WI38 (cell line): ENCODE data around the gene FAM25A.

Source experiments
- H3K4me3 ChIP-seq: 2 replicates; pipeline ENCODE4 v1.5.1; 2011; ENCODE audit warnings: low read depth, mild to moderate bottlenecking, control low read depth, low read length
- TF ChIP-seq, protein P1 (sequence below): IDR thresholded peaks from 2 replicates; pipeline ENCODE4 v1.5.1; 2012; ENCODE audit warnings: low read depth, mild to moderate bottlenecking, control low read depth, low read length

The FAM25A gene

DNA sequence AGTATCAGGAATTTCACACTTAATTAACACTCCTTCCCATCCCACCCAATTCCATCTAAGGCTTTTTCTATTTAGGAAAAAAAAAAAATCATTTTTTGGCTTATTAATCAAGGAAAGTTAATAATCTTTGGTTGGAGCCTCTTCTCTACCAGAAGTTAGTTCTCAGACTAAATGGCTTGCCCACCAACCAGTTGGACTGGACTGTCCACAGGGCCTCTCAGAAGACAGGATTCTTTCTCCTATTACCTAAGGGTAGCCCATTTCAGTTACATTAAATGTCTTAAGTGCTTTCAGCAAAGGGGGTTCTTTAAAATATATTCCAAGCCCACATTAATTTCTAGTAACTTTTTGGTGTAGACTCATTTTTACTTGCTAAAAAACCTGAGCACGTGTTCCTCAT, 39.3 kb downstream of the FAM25A start:
- TF ChIP-seq, protein P1, sequence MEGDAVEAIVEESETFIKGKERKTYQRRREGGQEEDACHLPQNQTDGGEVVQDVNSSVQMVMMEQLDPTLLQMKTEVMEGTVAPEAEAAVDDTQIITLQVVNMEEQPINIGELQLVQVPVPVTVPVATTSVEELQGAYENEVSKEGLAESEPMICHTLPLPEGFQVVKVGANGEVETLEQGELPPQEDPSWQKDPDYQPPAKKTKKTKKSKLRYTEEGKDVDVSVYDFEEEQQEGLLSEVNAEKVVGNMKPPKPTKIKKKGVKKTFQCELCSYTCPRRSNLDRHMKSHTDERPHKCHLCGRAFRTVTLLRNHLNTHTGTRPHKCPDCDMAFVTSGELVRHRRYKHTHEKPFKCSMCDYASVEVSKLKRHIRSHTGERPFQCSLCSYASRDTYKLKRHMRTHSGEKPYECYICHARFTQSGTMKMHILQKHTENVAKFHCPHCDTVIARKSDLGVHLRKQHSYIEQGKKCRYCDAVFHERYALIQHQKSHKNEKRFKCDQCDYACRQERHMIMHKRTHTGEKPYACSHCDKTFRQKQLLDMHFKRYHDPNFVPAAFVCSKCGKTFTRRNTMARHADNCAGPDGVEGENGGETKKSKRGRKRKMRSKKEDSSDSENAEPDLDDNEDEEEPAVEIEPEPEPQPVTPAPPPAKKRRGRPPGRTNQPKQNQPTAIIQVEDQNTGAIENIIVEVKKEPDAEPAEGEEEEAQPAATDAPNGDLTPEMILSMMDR: no peak
- no peak overlapping the region for H3K4me3 ChIP-seq

DNA sequence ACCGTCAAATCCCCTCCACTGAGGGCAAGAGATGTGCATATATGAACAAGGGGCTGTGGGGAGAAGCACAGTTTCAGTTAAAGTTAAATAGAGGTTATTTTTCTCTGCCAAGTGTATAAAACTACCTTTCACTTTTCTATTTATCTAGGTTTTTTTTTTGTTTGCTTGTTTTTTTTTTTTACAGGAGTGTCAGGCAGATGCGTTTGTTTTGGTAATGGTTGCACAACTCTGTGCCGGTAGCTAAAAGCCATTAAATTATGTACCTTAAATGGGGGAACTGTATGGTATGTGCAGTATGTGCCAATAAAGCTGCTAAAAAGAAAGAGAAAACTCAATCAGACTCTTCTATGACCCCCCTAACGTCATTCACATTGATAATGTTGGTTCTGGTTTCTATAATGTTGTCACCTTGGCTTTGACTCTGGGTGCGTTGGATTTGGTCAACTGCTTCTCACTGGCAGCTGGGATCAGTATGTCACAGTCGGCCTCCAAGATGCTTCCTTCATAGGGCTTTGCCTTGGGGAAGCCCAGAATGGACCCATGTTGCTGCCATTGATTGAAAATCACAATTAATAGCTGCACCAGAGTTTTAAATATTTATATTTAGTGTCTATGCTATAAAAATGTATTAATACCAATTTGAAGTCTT, 40.3 kb downstream of the FAM25A start:
- no peak overlapping the region for H3K4me3 ChIP-seq
- TF ChIP-seq, protein P1: no peak

DNA sequence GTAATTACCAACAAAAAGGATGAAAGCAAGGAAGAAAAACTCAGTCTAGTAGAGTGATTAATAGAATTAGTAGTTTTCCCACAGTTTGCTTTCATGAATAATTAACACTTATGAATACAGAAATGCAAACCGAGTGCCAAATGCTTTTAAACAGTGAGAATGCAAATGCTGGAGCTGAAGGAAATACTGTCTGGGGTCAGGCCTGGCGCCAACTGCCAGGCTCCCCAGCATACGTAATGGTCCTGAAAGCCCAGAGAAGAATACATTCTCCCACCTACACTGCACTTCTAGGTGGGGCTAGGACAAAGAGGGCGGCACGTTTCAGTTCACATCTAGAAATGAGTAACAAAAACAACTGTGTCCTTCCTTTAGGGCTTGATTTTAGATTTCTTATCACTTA, 44.6 kb downstream of the FAM25A start:
- TF ChIP-seq, protein P1: no peak
- H3K4me3 ChIP-seq: no peak overlapping the region

DNA sequence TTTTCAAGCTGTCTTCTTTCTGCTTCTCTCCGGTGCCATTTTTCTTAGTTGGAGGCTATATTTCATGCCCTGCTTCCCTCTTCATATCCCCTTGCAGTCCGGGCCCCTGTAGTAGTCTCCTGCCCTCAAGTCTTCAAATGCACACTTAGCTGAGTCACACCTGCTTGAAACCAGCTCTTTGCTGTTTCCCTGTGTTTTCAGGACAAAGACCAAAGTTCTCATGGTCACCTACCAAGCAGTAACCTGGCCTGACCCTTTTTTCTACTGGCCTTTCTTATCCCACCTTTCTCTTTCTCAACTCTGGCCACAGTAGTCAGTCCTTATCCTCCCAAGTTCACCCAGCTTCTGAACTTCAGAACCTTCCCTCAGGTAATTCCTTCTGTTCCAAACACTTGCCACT, 46.1 kb downstream of the FAM25A start:
- TF ChIP-seq, protein P1: no peak
- H3K4me3 ChIP-seq: no peak overlapping the region

DNA sequence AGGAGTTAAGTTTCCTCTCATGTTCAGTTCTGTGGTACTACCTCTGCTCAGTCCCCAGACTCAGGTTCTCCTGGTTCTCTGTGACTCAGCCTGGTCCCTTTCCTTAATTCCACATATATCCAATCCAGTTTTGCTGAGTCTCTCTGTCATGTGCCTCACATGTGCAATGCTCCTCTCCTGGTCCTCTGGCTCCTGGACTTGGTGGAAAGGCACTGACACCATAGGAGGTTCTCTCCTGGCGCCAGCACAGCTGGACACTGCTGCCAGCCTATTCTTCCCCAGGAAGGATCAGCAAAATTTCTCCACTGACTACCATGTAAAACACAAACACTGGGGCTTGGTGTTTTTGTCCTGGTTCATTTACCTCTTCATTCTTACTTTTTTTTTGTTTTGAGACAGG, 46.8 kb downstream of the FAM25A start:
- TF ChIP-seq, protein P1: no peak
- H3K4me3 ChIP-seq: no peak overlapping the region

DNA sequence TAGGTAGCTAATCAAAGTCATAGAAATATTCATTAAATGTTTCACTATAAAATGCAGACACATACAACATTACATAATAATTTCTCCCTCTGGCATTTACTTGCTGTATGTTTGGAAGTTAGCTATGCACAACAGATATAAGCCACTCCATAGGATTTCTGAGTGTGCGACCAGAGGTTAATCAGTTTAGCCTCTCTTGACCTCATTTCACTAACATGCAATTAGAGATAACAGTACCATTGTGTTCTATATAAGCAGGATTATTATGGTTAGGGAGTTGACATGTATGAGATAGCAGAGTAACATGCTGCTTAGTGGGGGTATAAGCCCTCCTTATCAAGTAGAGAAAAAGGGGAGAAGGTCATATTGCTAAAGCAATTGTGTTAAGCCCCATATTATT, 48.2 kb downstream of the FAM25A start:
- H3K4me3 ChIP-seq: no peak overlapping the region
- TF ChIP-seq, protein P1: no peak

DNA sequence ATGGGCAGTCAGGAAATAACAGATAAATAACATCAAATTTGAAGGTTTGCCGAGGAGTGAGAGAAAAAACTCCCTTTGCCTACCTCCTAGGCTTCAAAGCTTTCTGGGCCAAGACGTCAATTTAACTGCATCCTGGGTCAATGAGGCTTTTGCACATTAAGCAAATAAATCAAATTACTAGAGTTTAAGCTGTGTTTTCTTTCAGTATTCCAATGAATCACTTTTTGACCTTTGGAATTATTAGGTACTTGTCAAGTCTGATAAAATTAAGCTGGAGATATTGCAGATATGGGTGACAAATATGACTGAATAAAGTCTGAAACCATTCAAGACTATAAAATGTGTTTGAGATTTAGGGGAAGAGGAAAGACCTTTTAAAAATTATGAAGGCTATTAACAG, 52.4 kb downstream of the FAM25A start:
- TF ChIP-seq, protein P1: no peak
- H3K4me3 ChIP-seq: no peak overlapping the region
